HepG2 (cell line): Measurements from ENCODE around the gene SCNM1. TPM values are rescaled to one million over a fixed set of nuclear protein-coding genes. Genes with fewer than 3 reads are reported as not detected.

Source experiments
- CEBPB ChIP-seq: IDR thresholded peaks from 2 replicates; pipeline ENCODE4 v1.6.1; 2011; ENCODE audit warnings: low read depth, low read length, improper control_type of control experiment, borderline replicate concordance
- CHCHD3 ChIP-seq: sonication (generic); formaldehyde crosslinking; IDR thresholded peaks from 2 replicates; pipeline ENCODE4 v1.8.0; 2022; ENCODE audit warnings: mild to moderate bottlenecking, missing genetic modification reagents, moderate library complexity
- GATAD1 ChIP-seq: IDR thresholded peaks from 2 replicates; pipeline ENCODE4 v1.6.1; 2016; ENCODE audit warnings: missing genetic modification reagents, missing compliant biosample characterization
- GZF1 ChIP-seq: sonication (generic); formaldehyde crosslinking; IDR thresholded peaks from 2 replicates; pipeline ENCODE4 v1.5.1; 2020; ENCODE audit warnings: mild to moderate bottlenecking, missing genetic modification reagents
- HIVEP1 ChIP-seq: sonication (generic); formaldehyde crosslinking; IDR thresholded peaks from 2 replicates; pipeline ENCODE4 v1.4.0; 2020; ENCODE audit warnings: mild to moderate bottlenecking, missing genetic modification reagents
- MTA1 ChIP-seq: sonication (generic); formaldehyde crosslinking; IDR thresholded peaks from 2 replicates; pipeline ENCODE4 v1.4.0; 2020; ENCODE audit warnings: missing genetic modification reagents, mild to moderate bottlenecking, borderline replicate concordance
- NR2F2 ChIP-seq: IDR thresholded peaks from 2 replicates; pipeline ENCODE4 v1.6.1; 2012; ENCODE audit warnings: low read depth, inconsistent platforms, borderline replicate concordance
- PAF1 ChIP-seq: IDR thresholded peaks from 2 replicates; pipeline ENCODE4 v1.6.1; 2016; ENCODE audit warnings: missing genetic modification reagents, missing compliant biosample characterization
- PHF21A ChIP-seq: sonication (generic); formaldehyde crosslinking; IDR thresholded peaks from 2 replicates; pipeline ENCODE4 v1.5.0; 2020; ENCODE audit warnings: mild to moderate bottlenecking, missing genetic modification reagents
- SMAD9 ChIP-seq: sonication (generic); formaldehyde crosslinking; IDR thresholded peaks from 2 replicates; pipeline ENCODE4 v1.5.1; 2020; ENCODE audit warnings: mild to moderate bottlenecking, missing genetic modification reagents
- SRSF4 ChIP-seq: fragments of 200-400 bp; formaldehyde crosslinking; IDR thresholded peaks from one replicate; pipeline ENCODE4 v1.6.1; 2018; ENCODE audit warnings: mild to moderate bottlenecking, low read depth, low read length, moderate library complexity; ENCODE audit not compliant: poor library complexity, severe bottlenecking
- TCF7 ChIP-seq: sonication (generic); IDR thresholded peaks from 2 replicates; pipeline ENCODE4 v1.6.1; 2016; ENCODE audit warnings: antibody characterized with exemption, low read depth
- ZNF468 ChIP-seq: sonication (generic); formaldehyde crosslinking; IDR thresholded peaks from 2 replicates; pipeline ENCODE4 v1.8.0; 2022; ENCODE audit warnings: mild to moderate bottlenecking, moderate library complexity, missing genetic modification reagents
- ZNF552 ChIP-seq: sonication (generic); formaldehyde crosslinking; IDR thresholded peaks from 2 replicates; pipeline ENCODE4 v1.9.0; 2022; ENCODE audit warnings: missing genetic modification reagents, mild to moderate bottlenecking, borderline replicate concordance
- ZNF644 ChIP-seq: IDR thresholded peaks from 2 replicates; pipeline ENCODE4 v1.6.1; 2016; ENCODE audit warnings: low read depth
- ZNF703 ChIP-seq: sonication (generic); formaldehyde crosslinking; IDR thresholded peaks from 2 replicates; pipeline ENCODE4 v1.5.1; 2020; ENCODE audit warnings: missing genetic modification reagents, mild to moderate bottlenecking, moderate library complexity, borderline replicate concordance
- ZSCAN21 ChIP-seq: sonication (generic); formaldehyde crosslinking; IDR thresholded peaks from 2 replicates; pipeline ENCODE4 v1.8.0; 2022; ENCODE audit warnings: mild to moderate bottlenecking, missing genetic modification reagents, moderate library complexity, borderline replicate concordance
- polyA plus RNA-seq, 8 experiments: library from polyadenylated mRNA; depleted of rRNA in 3 of 8; stranded (reverse) in 7 of 8; unstranded in 1 of 8; fragments of >200 nt; fragmentation: Illumina TruSeq in 4 of 8; extraction: Trizol in 4 of 8; gene quantifications; 2 replicates each; pipeline versions ENCODE4 v1.2.1 to v1.2.3, GENCODE V29; 2011 to 2016; ENCODE audit warnings: low read depth in 4 of 8, missing spikeins in 1 of 8, mixed read lengths in 1 of 8; ENCODE audit not compliant: insufficient read depth in 1 of 8
- total RNA-seq, 5 experiments: library from RNA; depleted of rRNA; stranded (reverse); fragments of >200 nt; fragmentation: Illumina TruSeq; extraction: Trizol; gene quantifications; 2 replicates each; pipeline ENCODE4 v1.2.3, GENCODE V29; 2016; ENCODE audit warnings: low read depth in 1 of 5
- TF ChIP-seq, protein P1 (sequence below): sonication (generic); formaldehyde crosslinking; IDR thresholded peaks from 2 replicates; pipeline ENCODE4 v1.5.0; 2020; ENCODE audit warnings: mild to moderate bottlenecking, missing genetic modification reagents, borderline replicate concordance
- TF ChIP-seq, protein P2 (sequence below): IDR thresholded peaks from 2 replicates; pipeline ENCODE4 v1.6.1; 2016; ENCODE audit warnings: missing biosample characterization, missing genetic modification reagents, low read depth
- TF ChIP-seq, protein P3 (sequence below): IDR thresholded peaks from 2 replicates; pipeline ENCODE4 v1.6.1; 2016; ENCODE audit warnings: missing compliant biosample characterization, missing genetic modification reagents, borderline replicate concordance
- TF ChIP-seq, protein P4 (sequence below): conservative IDR thresholded peaks from 2 replicates; pipeline ENCODE4 v1.6.1; 2018; ENCODE audit warnings: missing genetic modification reagents
- TF ChIP-seq, protein P5 (sequence below): sonication (generic); formaldehyde crosslinking; IDR thresholded peaks from 2 replicates; pipeline ENCODE4 v1.5.1; 2020; ENCODE audit warnings: missing genetic modification reagents, mild to moderate bottlenecking, borderline replicate concordance

SCNM1 gene
- total and polyA plus RNA-seq, 2 of the 13 experiments (the other 11 are each of a cell fraction or from before 2014, with no cell fraction given), result 16.3 to 31.5 TPM

DNA sequence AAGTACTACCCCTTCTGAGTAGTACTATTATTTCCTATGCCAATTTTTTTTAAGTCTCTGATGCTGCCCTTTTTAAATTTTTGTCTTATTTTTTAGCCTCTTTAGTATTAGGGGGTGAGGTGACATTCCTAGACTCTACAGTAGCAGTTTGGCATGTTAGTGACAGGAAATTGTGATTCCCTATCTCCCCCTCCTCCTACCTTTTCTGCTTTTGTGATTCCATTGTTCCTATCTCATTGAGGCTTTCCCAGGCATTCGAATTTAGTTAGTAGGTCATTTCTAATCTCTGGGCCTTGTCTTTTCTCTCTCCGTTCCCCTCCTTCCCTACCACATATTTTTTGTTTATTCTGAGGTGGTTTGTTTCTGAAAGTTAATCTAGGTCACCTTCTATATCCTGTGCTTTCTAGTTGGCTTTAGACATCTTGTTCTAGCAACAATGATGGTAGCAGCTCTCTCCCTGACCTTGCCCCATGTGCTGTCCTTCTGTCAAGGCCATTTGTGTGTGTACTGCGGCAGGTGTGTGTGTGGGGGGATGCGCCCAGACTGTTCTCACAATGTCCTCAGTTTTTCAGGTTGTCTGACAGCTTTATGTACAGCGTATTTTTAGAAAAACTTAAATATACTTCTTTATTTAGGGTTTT, 41.1 kb upstream of the SCNM1 start (continued):
- TF ChIP-seq, protein P1, sequence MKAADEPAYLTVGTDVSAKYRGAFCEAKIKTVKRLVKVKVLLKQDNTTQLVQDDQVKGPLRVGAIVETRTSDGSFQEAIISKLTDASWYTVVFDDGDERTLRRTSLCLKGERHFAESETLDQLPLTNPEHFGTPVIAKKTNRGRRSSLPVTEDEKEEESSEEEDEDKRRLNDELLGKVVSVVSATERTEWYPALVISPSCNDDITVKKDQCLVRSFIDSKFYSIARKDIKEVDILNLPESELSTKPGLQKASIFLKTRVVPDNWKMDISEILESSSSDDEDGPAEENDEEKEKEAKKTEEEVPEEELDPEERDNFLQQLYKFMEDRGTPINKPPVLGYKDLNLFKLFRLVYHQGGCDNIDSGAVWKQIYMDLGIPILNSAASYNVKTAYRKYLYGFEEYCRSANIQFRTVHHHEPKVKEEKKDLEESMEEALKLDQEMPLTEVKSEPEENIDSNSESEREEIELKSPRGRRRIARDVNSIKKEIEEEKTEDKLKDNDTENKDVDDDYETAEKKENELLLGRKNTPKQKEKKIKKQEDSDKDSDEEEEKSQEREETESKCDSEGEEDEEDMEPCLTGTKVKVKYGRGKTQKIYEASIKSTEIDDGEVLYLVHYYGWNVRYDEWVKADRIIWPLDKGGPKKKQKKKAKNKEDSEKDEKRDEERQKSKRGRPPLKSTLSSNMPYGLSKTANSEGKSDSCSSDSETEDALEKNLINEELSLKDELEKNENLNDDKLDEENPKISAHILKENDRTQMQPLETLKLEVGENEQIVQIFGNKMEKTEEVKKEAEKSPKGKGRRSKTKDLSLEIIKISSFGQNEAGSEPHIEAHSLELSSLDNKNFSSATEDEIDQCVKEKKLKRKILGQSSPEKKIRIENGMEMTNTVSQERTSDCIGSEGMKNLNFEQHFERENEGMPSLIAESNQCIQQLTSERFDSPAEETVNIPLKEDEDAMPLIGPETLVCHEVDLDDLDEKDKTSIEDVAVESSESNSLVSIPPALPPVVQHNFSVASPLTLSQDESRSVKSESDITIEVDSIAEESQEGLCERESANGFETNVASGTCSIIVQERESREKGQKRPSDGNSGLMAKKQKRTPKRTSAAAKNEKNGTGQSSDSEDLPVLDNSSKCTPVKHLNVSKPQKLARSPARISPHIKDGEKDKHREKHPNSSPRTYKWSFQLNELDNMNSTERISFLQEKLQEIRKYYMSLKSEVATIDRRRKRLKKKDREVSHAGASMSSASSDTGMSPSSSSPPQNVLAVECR, result no peak
- TF ChIP-seq, protein P2, sequence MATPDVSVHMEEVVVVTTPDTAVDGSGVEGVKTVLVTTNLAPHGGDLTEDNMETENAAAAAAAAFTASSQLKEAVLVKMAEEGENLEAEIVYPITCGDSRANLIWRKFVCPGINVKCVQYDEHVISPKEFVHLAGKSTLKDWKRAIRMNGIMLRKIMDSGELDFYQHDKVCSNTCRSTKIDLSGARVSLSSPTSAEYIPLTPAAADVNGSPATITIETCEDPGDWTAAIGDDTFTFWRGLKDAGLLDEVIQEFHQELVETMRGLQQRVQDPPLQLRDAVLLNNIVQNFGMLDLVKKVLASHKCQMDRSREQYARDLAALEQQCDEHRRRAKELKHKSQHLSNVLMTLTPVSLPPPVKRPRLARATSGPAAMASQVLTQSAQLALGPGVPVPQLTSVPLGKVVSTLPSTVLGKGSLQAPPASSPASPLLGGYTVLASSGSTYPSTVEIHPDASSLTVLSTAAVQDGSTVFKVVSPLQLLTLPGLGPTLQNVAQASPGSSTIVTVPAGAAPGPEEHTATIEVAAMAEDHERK (CRISPR knock-in tag), result no peak
- TF ChIP-seq ZNF552 (CRISPR knock-in tag) (no peak), NR2F2 (no peak), CEBPB (no peak), ZSCAN21 (CRISPR knock-in tag) (no peak), SRSF4 (no peak), GATAD1 (CRISPR knock-in tag) (no peak), ZNF468 (no peak), CHCHD3 (CRISPR knock-in tag) (no peak), PHF21A (CRISPR knock-in tag) (no peak), PAF1 (CRISPR knock-in tag) (no peak), ZNF644 (CRISPR knock-in tag) (peak; percentile 63; the same call in 1 of the 2 replicates), SMAD9 (CRISPR knock-in tag) (no peak), HIVEP1 (no peak), TCF7 (no peak), GZF1 (CRISPR knock-in tag) (no peak), ZNF703 (CRISPR knock-in tag) (no peak), MTA1 (no peak)
- TF ChIP-seq, protein P3, sequence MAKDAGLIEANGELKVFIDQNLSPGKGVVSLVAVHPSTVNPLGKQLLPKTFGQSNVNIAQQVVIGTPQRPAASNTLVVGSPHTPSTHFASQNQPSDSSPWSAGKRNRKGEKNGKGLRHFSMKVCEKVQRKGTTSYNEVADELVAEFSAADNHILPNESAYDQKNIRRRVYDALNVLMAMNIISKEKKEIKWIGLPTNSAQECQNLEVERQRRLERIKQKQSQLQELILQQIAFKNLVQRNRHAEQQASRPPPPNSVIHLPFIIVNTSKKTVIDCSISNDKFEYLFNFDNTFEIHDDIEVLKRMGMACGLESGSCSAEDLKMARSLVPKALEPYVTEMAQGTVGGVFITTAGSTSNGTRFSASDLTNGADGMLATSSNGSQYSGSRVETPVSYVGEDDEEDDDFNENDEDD (CRISPR knock-in tag), result no peak
- TF ChIP-seq, protein P4, sequence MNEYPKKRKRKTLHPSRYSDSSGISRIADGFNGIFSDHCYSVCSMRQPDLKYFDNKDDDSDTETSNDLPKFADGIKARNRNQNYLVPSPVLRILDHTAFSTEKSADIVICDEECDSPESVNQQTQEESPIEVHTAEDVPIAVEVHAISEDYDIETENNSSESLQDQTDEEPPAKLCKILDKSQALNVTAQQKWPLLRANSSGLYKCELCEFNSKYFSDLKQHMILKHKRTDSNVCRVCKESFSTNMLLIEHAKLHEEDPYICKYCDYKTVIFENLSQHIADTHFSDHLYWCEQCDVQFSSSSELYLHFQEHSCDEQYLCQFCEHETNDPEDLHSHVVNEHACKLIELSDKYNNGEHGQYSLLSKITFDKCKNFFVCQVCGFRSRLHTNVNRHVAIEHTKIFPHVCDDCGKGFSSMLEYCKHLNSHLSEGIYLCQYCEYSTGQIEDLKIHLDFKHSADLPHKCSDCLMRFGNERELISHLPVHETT (CRISPR knock-in tag), result no peak
- TF ChIP-seq, protein P5, sequence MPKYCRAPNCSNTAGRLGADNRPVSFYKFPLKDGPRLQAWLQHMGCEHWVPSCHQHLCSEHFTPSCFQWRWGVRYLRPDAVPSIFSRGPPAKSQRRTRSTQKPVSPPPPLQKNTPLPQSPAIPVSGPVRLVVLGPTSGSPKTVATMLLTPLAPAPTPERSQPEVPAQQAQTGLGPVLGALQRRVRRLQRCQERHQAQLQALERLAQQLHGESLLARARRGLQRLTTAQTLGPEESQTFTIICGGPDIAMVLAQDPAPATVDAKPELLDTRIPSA (CRISPR knock-in tag), result no peak
